GM12872 (cell line): ENCODE data around the gene SPINK6.

Experiments used
- CTCF ChIP-seq: IDR thresholded peaks from 3 replicates; pipeline ENCODE4 v1.5.1; 2011; ENCODE audit warnings: low read depth, mild to moderate bottlenecking, low read length, moderate library complexity; ENCODE audit not compliant: insufficient read depth

The SPINK6 gene

DNA sequence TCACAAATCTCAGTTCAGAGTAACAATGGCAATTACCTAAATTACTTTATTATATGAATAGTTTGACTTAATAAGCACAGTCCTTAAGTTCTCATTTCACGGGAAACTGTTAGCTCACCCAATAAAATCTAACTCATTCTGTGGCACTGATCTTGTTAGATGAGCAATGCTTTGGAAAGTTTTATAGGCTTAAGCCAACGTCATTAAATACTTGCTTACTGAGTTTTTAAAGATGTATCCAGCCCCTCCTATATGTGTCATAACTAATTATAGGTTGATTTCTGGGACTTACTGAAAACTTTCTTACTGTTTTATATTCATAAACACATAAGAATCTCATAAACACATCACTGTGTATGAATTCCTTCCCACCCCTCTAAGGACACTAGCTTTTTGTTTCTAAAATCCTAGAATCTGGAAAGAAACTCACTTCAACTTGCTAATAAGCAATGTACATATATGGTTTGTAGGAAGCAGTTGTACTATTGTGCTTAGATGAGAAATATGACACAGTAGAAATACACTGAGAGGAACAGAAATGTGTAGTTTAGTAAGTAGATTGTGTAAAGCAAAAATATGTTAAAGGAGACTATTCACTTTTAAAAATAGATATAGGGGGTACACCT is 21.4 kb downstream of the SPINK6 start:
- no peak for TF ChIP-seq CTCF

GRCh38 chr5:148228392-148228984 is 25.6 kb downstream of the SPINK6 start:
- no peak for TF ChIP-seq CTCF

- no peak for TF ChIP-seq CTCF
Observed at GRCh38 chr5:148229840-148230239, 27.0 kb downstream of the SPINK6 start.

DNA sequence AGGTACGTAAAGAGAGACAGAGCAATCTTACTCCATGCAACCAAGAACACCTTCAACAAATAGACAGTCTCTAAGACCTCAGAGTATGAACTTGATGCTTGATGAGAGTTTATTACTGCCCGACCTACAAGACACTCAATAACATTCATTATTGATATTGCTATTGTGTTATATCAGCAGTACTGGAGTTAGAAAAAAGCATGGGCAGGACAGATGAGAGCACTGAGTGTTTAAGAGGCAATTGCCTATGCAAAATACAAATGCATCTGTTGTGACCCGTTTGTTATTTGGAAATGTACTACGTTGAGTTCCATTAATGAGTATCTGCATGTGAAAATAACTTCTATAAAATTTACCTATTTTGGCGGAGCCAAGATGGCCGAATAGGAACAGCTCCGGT is 27.4 kb downstream of the SPINK6 start:
- TF ChIP-seq CTCF = no peak

- TF ChIP-seq CTCF = no peak
Observed at GRCh38 chr5:148237785-148238417, 35.1 kb downstream of the SPINK6 start.

- TF ChIP-seq CTCF = no peak
Observed at GRCh38 chr5:148238418-148238794, 35.6 kb downstream of the SPINK6 start, which contains the start of gene MARCOL. Gene MARCOL, plus strand, starts transcription at chr5:148238525. Its CDS starts 73 bp downstream, at chr5:148238598.

GRCh38 chr5:148248894-148249293 is 46.1 kb downstream of the SPINK6 start:
- no peak for TF ChIP-seq CTCF
